IPS-18c (cell line): ENCODE results near the gene ERGIC2.
"Not testable (repeated sequence)": the region's sequence is repeated elsewhere in the genome, so short reads cannot be mapped to it uniquely, and the experiment has no call there.

ENCODE experiments used
- H3K4me3 ChIP-seq: 2 replicates; pipeline ENCODE4 v1.7.0; 2013; ENCODE audit warnings: low read depth, mild to moderate bottlenecking, low read length, moderate library complexity; ENCODE audit not compliant: insufficient read depth
- H3K9me3 ChIP-seq: one replicate; pipeline ENCODE4 v1.6.1; 2013; ENCODE audit warnings: mild to moderate bottlenecking, low read length, moderate library complexity; ENCODE audit not compliant: control insufficient read depth, insufficient read depth

The ERGIC2 gene

GRCh38 chr12:29386084-29386680 is 5.2 kb upstream of the ERGIC2 start:
- not testable (repeated sequence) for H3K4me3 ChIP-seq, H3K9me3 ChIP-seq

- H3K9me3 ChIP-seq, H3K4me3 ChIP-seq: not testable (repeated sequence)
Observed at GRCh38 chr12:29385194-29385593, 4.2 kb upstream of the ERGIC2 start.

GRCh38 chr12:29382251-29382650 is 1.3 kb upstream of the ERGIC2 start:
- no peaks in the 10 kb centered on the region for H3K9me3 ChIP-seq
- H3K4me3 ChIP-seq = no peak overlapping the region

- Histone ChIP-seq H3K4me3 (no peak overlapping the region), H3K9me3 (no peaks in the 10 kb centered on the region)
Observed at GRCh38 chr12:29376118-29376517, 4.9 kb downstream of the ERGIC2 start.

- no peak overlapping the region for H3K4me3 ChIP-seq
- H3K9me3 ChIP-seq = no peaks in the 10 kb centered on the region
Observed at GRCh38 chr12:29374913-29375312, 6.1 kb downstream of the ERGIC2 start.

GRCh38 chr12:29374012-29374411 is 7.0 kb downstream of the ERGIC2 start:
- Histone ChIP-seq H3K9me3 (no peaks in the 10 kb centered on the region), H3K4me3 (no peak overlapping the region)

- Histone ChIP-seq H3K4me3 (no peak overlapping the region), H3K9me3 (no peaks in the 10 kb centered on the region)
Observed at GRCh38 chr12:29365091-29365490, 15.9 kb downstream of the ERGIC2 start.

- H3K4me3 ChIP-seq = no peak overlapping the region
- H3K9me3 ChIP-seq = no peaks in the 10 kb centered on the region
Observed at GRCh38 chr12:29354954-29355353, 26.0 kb downstream of the ERGIC2 start.

GRCh38 chr12:29350080-29350479 is 30.9 kb downstream of the ERGIC2 start:
- Histone ChIP-seq H3K9me3 (no peaks in the 10 kb centered on the region), H3K4me3 (no peak overlapping the region)

- Histone ChIP-seq H3K4me3 (no peak overlapping the region), H3K9me3 (no peaks in the 10 kb centered on the region)
Observed at GRCh38 chr12:29346769-29347421, 34.1 kb downstream of the ERGIC2 start.

GRCh38 chr12:29343022-29343799 is 37.8 kb downstream of the ERGIC2 start:
- Histone ChIP-seq H3K4me3 (no peak overlapping the region), H3K9me3 (no peaks in the 10 kb centered on the region)

GRCh38 chr12:29337325-29337724 is 43.6 kb downstream of the ERGIC2 start:
- no peaks in the 10 kb centered on the region for H3K9me3 ChIP-seq
- no peak overlapping the region for H3K4me3 ChIP-seq

- Histone ChIP-seq H3K4me3 (no peak overlapping the region), H3K9me3 (no peaks in the 10 kb centered on the region)
Observed at GRCh38 chr12:29334937-29335336, 46.0 kb downstream of the ERGIC2 start.

GRCh38 chr12:29333178-29333577 is 47.8 kb downstream of the ERGIC2 start:
- Histone ChIP-seq H3K9me3 (no peaks in the 10 kb centered on the region), H3K4me3 (no peak overlapping the region)

- Histone ChIP-seq H3K9me3 (no peaks in the 10 kb centered on the region), H3K4me3 (no peak overlapping the region)
Observed at GRCh38 chr12:29329411-29329810, 51.6 kb downstream of the ERGIC2 start.

GRCh38 chr12:29322157-29322556 is 58.8 kb downstream of the ERGIC2 start:
- Histone ChIP-seq H3K9me3 (no peaks in the 10 kb centered on the region), H3K4me3 (no peak overlapping the region)

- H3K9me3 ChIP-seq = no peaks in the 10 kb centered on the region
- no peak overlapping the region for H3K4me3 ChIP-seq
Observed at GRCh38 chr12:29320295-29321085, 60.5 kb downstream of the ERGIC2 start.
